Suprapubic skin (tissue), 4 donors: Measurements from ENCODE around the gene SMOC2.

Experiments
- CTCF ChIP-seq, 2 donors: fragments of 200-600 bp in 1 of 2; fragments of 450-650 bp in 1 of 2; sonication (generic) in 1 of 2; IDR thresholded peaks; one replicate each; pipeline ENCODE4 v1.5.1; 2016 to 2019; ENCODE audit warnings: antibody characterized with exemption in 2 of 2, mild to moderate bottlenecking in 1 of 2, moderate library complexity in 1 of 2
- EP300 ChIP-seq: sonication (generic); formaldehyde crosslinking; IDR thresholded peaks from one replicate; pipeline ENCODE4 v1.6.1; 2017; ENCODE audit warnings: antibody characterized with exemption
- POLR2A ChIP-seq, 2 donors: fragments of 450-650 bp; IDR thresholded peaks; one replicate each; pipeline ENCODE4 v1.6.1; 2017; ENCODE audit warnings: antibody characterized with exemption in 2 of 2, mild to moderate bottlenecking in 2 of 2, moderate library complexity in 2 of 2
- POLR2AphosphoS5 ChIP-seq, 3 donors: sonication (generic); formaldehyde crosslinking; IDR thresholded peaks; one replicate each; pipeline ENCODE4 v1.6.1; 2017; ENCODE audit warnings: antibody characterized with exemption in 3 of 3

- TF ChIP-seq EP300 (no peak), POLR2AphosphoS5 (IDR thresholded peaks at IDR 0.05) (no peak), CTCF (IDR thresholded peaks at IDR 0.05) (no peak), POLR2A (IDR thresholded peaks at IDR 0.05) (no peak)
These were observed 229.5 kb downstream of the SMOC2 start for GRCh38 chr6:168670401-168670985.
